Keratinocyte (primary cell): ENCODE results near the gene GPR45. TPM values are rescaled to one million over a fixed set of nuclear protein-coding genes. Genes with fewer than 3 reads are reported as not detected.

Experiments used
- DNase-seq: peaks from one replicate; pipeline ENCODE4 v3.0.0-alpha.2; 2011; ENCODE audit warnings: low read depth, missing footprints, low spot score
- FAIRE-seq: peaks from 2 replicates; lab custom pipeline; 2011; peaks lifted over from hg19 to GRCh38; lab: Jason Lieb, UNC
- H2AFZ ChIP-seq: 2 replicates; pipeline ENCODE4 v1.6.0; 2012; ENCODE audit warnings: low read length, control low read depth, inconsistent platforms; ENCODE audit not compliant: control insufficient read depth
- H3K27ac ChIP-seq: 2 replicates; pipeline ENCODE4 v1.5.1; 2011; ENCODE audit warnings: low read length; ENCODE audit not compliant: control insufficient read depth, insufficient read depth
- H3K27me3 ChIP-seq: 3 replicates; pipeline ENCODE4 v1.6.0; 2011; ENCODE audit warnings: low read length; ENCODE audit not compliant: control insufficient read depth, insufficient read depth; ENCODE audit errors: extremely low read depth
- H3K36me3 ChIP-seq, 2 experiments: 2 replicates in 1 of 2; 3 replicates in 1 of 2; pipeline ENCODE4 v1.5.1; 2011; ENCODE audit warnings: low read length in 2 of 2, mild to moderate bottlenecking in 1 of 2; ENCODE audit not compliant: control insufficient read depth in 2 of 2, insufficient read depth in 2 of 2; ENCODE audit errors: extremely low read depth in 1 of 2
- H3K4me1 ChIP-seq: 3 replicates; pipeline ENCODE4 v1.5.1; 2011; ENCODE audit warnings: low read length; ENCODE audit not compliant: control insufficient read depth, insufficient read depth; ENCODE audit errors: extremely low read depth
- H3K4me2 ChIP-seq: 3 replicates; pipeline ENCODE4 v1.6.0; 2011; ENCODE audit warnings: low read depth, low read length; ENCODE audit not compliant: control insufficient read depth, insufficient read depth; ENCODE audit errors: extremely low read depth
- H3K4me3 ChIP-seq, 3 experiments: fragments of 200-600 bp in 1 of 3; sonication (generic) in 1 of 3; 2 replicates in 2 of 3; 3 replicates in 1 of 3; pipeline ENCODE4 v1.5.1; 2011 to 2016; ENCODE audit warnings: low read length in 3 of 3, mild to moderate bottlenecking in 3 of 3, control low read depth in 2 of 3, inconsistent platforms in 1 of 3, low read depth in 1 of 3, mixed read lengths in 1 of 3, mixed run types in 1 of 3, moderate library complexity in 1 of 3; ENCODE audit not compliant: control insufficient read depth in 2 of 3, insufficient read depth in 2 of 3; ENCODE audit errors: extremely low read depth in 1 of 3
- H3K79me2 ChIP-seq: 2 replicates; pipeline ENCODE4 v1.6.0; 2012; ENCODE audit warnings: low read length; ENCODE audit not compliant: control insufficient read depth, insufficient read depth
- H3K9ac ChIP-seq: 3 replicates; pipeline ENCODE4 v1.6.0; 2011; ENCODE audit warnings: low read length; ENCODE audit not compliant: control insufficient read depth, insufficient read depth; ENCODE audit errors: extremely low read depth
- H3K9me1 ChIP-seq: 3 replicates; pipeline ENCODE4 v1.6.0; 2011; ENCODE audit warnings: low read length; ENCODE audit not compliant: control insufficient read depth, insufficient read depth; ENCODE audit errors: extremely low read depth
- H3K9me3 ChIP-seq: 2 replicates; pipeline ENCODE4 v1.5.1; 2012; ENCODE audit warnings: low read depth, low read length; ENCODE audit not compliant: control insufficient read depth
- H4K20me1 ChIP-seq: 3 replicates; pipeline ENCODE4 v1.6.0; 2011; ENCODE audit warnings: low read length; ENCODE audit not compliant: control insufficient read depth, insufficient read depth; ENCODE audit errors: extremely low read depth
- EZH2 ChIP-seq: IDR thresholded peaks from one replicate; pipeline ENCODE4 v1.6.1; 2012; ENCODE audit warnings: inconsistent platforms, mild to moderate bottlenecking, low read length, moderate library complexity
- dilution Hi-C: fragments of 300-500 bp; cut with MboI; formaldehyde crosslinking; loops from one replicate; pipeline ENCODE4 v1.7.0; 2020; ENCODE audit warnings: low sequenced_read_pairs; ENCODE audit not compliant: extremely low pct_ligation_motif_present
- polyA plus RNA-seq, 5 experiments: library from polyadenylated mRNA; depleted of rRNA in 3 of 5; stranded (reverse) in 3 of 5; stranded (forward) in 1 of 5; unstranded in 1 of 5; fragments of >200 nt; gene quantifications; 1 replicate in 1 of 5; 2 replicates in 3 of 5; 3 replicates in 1 of 5; pipeline versions ENCODE4 v1.2.1 to v1.2.3, GENCODE V29; 2011 to 2012; ENCODE audit warnings: missing spikeins in 2 of 5, low read depth in 1 of 5, low replicate concordance in 1 of 5
- TF ChIP-seq, protein P1 (sequence below), 3 experiments: IDR thresholded peaks in 1 of 3; conservative IDR thresholded peaks in 1 of 3; optimal IDR thresholded peaks in 1 of 3; 2 replicates in 2 of 3; 3 replicates in 1 of 3; pipeline versions ENCODE3 to v1.5.1; 2011; ENCODE audit warnings: low read length in 3 of 3, mild to moderate bottlenecking in 3 of 3, moderate library complexity in 2 of 3, control low read depth in 1 of 3, inconsistent platforms in 1 of 3; ENCODE audit not compliant: insufficient read depth in 2 of 3; ENCODE audit errors: extremely low read depth in 1 of 3

The GPR45 gene
- polyA plus RNA-seq, 1 donor (not counting 4 experiments of a cell fraction or from before 2014, with no cell fraction given): not detected

GRCh38 chr2:105261061-105261460 is 19.5 kb downstream of the GPR45 start:
- no peaks in the 10 kb centered on the region for H4K20me1 ChIP-seq
- H3K4me3 ChIP-seq: no peak overlapping the region
- H3K9me3 ChIP-seq: no peaks in the 10 kb centered on the region
- no peak overlapping the region for H3K27ac ChIP-seq
- no peaks in the 10 kb centered on the region for H3K27me3 ChIP-seq
- H3K4me1 ChIP-seq: peaks cover 6% of the 10 kb centered on the region
- dilution Hi-C loops: no loop called here
- H2AFZ ChIP-seq: no peak overlapping the region
- no peaks in the 10 kb centered on the region for H3K79me2 ChIP-seq
- H3K36me3 ChIP-seq: peaks cover 0 to under 1% of the 10 kb centered on the region in 2 experiments
- FAIRE-seq (no peak), DNase-seq (peak; percentile 40)
- peak overlapping the region; percentile 29 for H3K4me2 ChIP-seq
- H3K9ac ChIP-seq: no peak overlapping the region
- TF ChIP-seq, protein P1, sequence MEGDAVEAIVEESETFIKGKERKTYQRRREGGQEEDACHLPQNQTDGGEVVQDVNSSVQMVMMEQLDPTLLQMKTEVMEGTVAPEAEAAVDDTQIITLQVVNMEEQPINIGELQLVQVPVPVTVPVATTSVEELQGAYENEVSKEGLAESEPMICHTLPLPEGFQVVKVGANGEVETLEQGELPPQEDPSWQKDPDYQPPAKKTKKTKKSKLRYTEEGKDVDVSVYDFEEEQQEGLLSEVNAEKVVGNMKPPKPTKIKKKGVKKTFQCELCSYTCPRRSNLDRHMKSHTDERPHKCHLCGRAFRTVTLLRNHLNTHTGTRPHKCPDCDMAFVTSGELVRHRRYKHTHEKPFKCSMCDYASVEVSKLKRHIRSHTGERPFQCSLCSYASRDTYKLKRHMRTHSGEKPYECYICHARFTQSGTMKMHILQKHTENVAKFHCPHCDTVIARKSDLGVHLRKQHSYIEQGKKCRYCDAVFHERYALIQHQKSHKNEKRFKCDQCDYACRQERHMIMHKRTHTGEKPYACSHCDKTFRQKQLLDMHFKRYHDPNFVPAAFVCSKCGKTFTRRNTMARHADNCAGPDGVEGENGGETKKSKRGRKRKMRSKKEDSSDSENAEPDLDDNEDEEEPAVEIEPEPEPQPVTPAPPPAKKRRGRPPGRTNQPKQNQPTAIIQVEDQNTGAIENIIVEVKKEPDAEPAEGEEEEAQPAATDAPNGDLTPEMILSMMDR (optimal IDR thresholded peaks at IDR 0.05 in 1 of 3, IDR thresholded peaks at IDR 0.05 in 1 of 3, conservative IDR thresholded peaks at IDR 0.05 in 1 of 3; ENCODE audit: extremely low read depth in 1 of 3, insufficient read depth in 2 of 3, low read length in 3 of 3): no peak
- no peak for TF ChIP-seq EZH2
- no peaks in the 10 kb centered on the region for H3K9me1 ChIP-seq

DNA sequence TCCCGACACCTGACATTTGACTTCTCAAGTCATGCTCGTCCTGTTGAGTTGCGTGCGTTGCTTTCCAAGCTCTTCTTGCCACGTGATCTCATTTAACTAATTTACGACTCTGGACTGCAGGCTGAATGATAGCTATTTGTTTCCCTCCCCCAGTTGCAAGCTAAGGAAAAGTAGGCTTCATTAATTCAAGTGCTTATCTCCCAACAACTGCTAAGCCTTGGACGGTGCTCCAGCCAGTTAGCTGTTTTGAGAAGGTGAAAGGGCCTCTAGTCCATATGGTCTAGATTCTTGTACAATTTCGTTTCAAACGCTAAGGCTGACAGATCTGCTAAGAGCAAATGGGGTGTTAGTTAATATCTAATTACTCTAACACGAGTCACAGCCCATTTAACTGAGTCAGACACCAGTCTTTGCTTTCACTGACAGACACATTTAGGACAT is 21.1 kb downstream of the GPR45 start:
- FAIRE-seq: no peak
- Histone ChIP-seq H3K4me1 (peaks cover 6% of the 10 kb centered on the region), H2AFZ (no peak overlapping the region), H3K9me1 (no peaks in the 10 kb centered on the region), H3K4me2 (no peak overlapping the region), H3K27ac (no peak overlapping the region), H3K4me3 (no peak overlapping the region), H3K27me3 (no peaks in the 10 kb centered on the region), H3K79me2 (no peaks in the 10 kb centered on the region), H3K36me3 (peaks cover 6 to 8% of the 10 kb centered on the region in 2 experiments), H4K20me1 (no peaks in the 10 kb centered on the region), H3K9me3 (no peaks in the 10 kb centered on the region), H3K9ac (no peak overlapping the region)
- dilution Hi-C loops: no loop called here
- TF ChIP-seq, protein P1 (optimal IDR thresholded peaks at IDR 0.05 in 1 of 3, IDR thresholded peaks at IDR 0.05 in 1 of 3, conservative IDR thresholded peaks at IDR 0.05 in 1 of 3; ENCODE audit: extremely low read depth in 1 of 3, insufficient read depth in 2 of 3, low read length in 3 of 3): no peak
- no peak for TF ChIP-seq EZH2
- no peak for DNase-seq
